B cell (primary cell): ENCODE results near the gene PCLO. TPM values are rescaled to one million over a fixed set of nuclear protein-coding genes. Genes with fewer than 3 reads are reported as not detected.

Experiments used
- ATAC-seq: fragments of 200-7000 bp; cut with Tn5 transposase; one replicate; pipeline ENCODE4 v1.10.0; 2021; ENCODE audit warnings: low read depth, mild to moderate bottlenecking, moderate number of reproducible peaks, moderate library complexity
- CTCF ChIA-PET: fragments of 350-600 bp; sonication (Branson Sonifier 250); formaldehyde crosslinking; loops from one replicate; lab custom pipeline; 2021; ENCODE audit warnings: antibody characterized with exemption, inconsistent platforms; lab: Charles Lee
- POLR2A ChIA-PET: fragments of 350-600 bp; sonication (Branson Sonifier 250); formaldehyde crosslinking; loops from one replicate; lab custom pipeline; 2021; ENCODE audit warnings: antibody characterized with exemption; lab: Charles Lee
- DNase-seq: peaks from one replicate; pipeline ENCODE4 v3.0.0; 2013
- H2AFZ ChIP-seq: 2 replicates; pipeline ENCODE4 v1.6.1; 2012; ENCODE audit warnings: mild to moderate bottlenecking, low read depth, low read length; ENCODE audit not compliant: insufficient read depth, poor library complexity, severe bottlenecking
- H3K27ac ChIP-seq, 2 donors: 1 replicate in 1 of 2; 2 replicates in 1 of 2; pipeline ENCODE4 v1.5.1; 2012 to 2013; ENCODE audit warnings: low read length in 2 of 2, mild to moderate bottlenecking in 2 of 2, moderate library complexity in 1 of 2
- H3K27me3 ChIP-seq, 4 experiments: fragments of 200-600 bp in 1 of 4; sonication (generic) in 1 of 4; replicated peaks in 1 of 4; 1 replicate in 2 of 4; 2 replicates in 2 of 4; pipeline versions ENCODE4 v1.6.1 to v1.7.0; 2013 to 2016; ENCODE audit warnings: low read length in 3 of 4, mild to moderate bottlenecking in 2 of 4, mixed read lengths in 1 of 4, moderate library complexity in 1 of 4; ENCODE audit not compliant: insufficient read depth in 4 of 4, control insufficient read depth in 3 of 4; ENCODE audit errors: control extremely low read depth in 1 of 4
- H3K36me3 ChIP-seq, 2 experiments: replicated peaks in 1 of 2; 1 replicate in 1 of 2; 2 replicates in 1 of 2; pipeline versions ENCODE4 v1.6.1 to v1.7.1; 2013; ENCODE audit warnings: low read length in 1 of 2; ENCODE audit not compliant: insufficient read depth in 2 of 2, control insufficient read depth in 1 of 2; ENCODE audit errors: control extremely low read depth in 1 of 2, extremely low read depth in 1 of 2
- H3K4me1 ChIP-seq, 2 donors: fragments of 200-600 bp in 1 of 2; sonication (generic) in 1 of 2; 1 replicate in 1 of 2; 2 replicates in 1 of 2; pipeline versions ENCODE4 v1.5.1 to v1.6.1; 2013 to 2017; ENCODE audit warnings: low read length in 2 of 2; ENCODE audit not compliant: control insufficient read depth in 2 of 2, insufficient read depth in 2 of 2
- H3K4me2 ChIP-seq: replicated peaks from 2 replicates; pipeline ENCODE3; 2012; ENCODE audit warnings: mild to moderate bottlenecking, low read depth, low read length; ENCODE audit not compliant: poor library complexity, severe bottlenecking
- H3K4me3 ChIP-seq, 5 experiments: fragments of 200-600 bp in 1 of 5; sonication (generic) in 1 of 5; 1 replicate in 3 of 5; 2 replicates in 2 of 5; pipeline versions ENCODE4 v1.5.1 to v1.7.0; 2011 to 2016; ENCODE audit warnings: low read length in 4 of 5, mild to moderate bottlenecking in 4 of 5, low read depth in 2 of 5, control low read depth in 1 of 5, moderate library complexity in 1 of 5; ENCODE audit not compliant: insufficient read depth in 1 of 5; ENCODE audit errors: control extremely low read depth in 1 of 5, extremely low read depth in 1 of 5
- H3K79me2 ChIP-seq: fragments of 200-600 bp; sonication (generic); one replicate; pipeline ENCODE4 v1.6.0; 2016; ENCODE audit warnings: low read length; ENCODE audit not compliant: control insufficient read depth, insufficient read depth
- H3K9ac ChIP-seq: fragments of 200-600 bp; sonication (generic); 2 replicates; pipeline ENCODE4 v1.6.1; 2017; ENCODE audit warnings: mild to moderate bottlenecking, low read length, moderate library complexity
- H3K9me3 ChIP-seq, 3 donors: one replicate each; pipeline versions ENCODE4 v1.6.1 to v1.7.1; 2013; ENCODE audit warnings: low read length in 2 of 3; ENCODE audit not compliant: control insufficient read depth in 2 of 3, insufficient read depth in 1 of 3; ENCODE audit errors: control extremely low read depth in 1 of 3
- H4K20me1 ChIP-seq: 2 replicates; pipeline ENCODE4 v1.6.0; 2012; ENCODE audit warnings: mild to moderate bottlenecking, low read length; ENCODE audit not compliant: insufficient read depth, control insufficient read depth, poor library complexity, severe bottlenecking
- H3K27ac Mint-ChIP-seq: one replicate; pipeline ENCODE4 v1.8.0; 2021; ENCODE audit warnings: mixed read lengths
- H3K27me3 Mint-ChIP-seq: one replicate; pipeline ENCODE4 v1.8.0; 2021; ENCODE audit warnings: mixed read lengths
- H3K4me1 Mint-ChIP-seq: one replicate; pipeline ENCODE4 v1.8.0; 2021; ENCODE audit warnings: mixed read lengths
- H3K4me3 Mint-ChIP-seq: one replicate; pipeline ENCODE4 v1.8.0; 2021; ENCODE audit warnings: mixed read lengths
- H3K9me3 Mint-ChIP-seq: one replicate; pipeline ENCODE4 v1.8.0; 2022; ENCODE audit warnings: mixed read lengths; ENCODE audit not compliant: insufficient read depth
- CTCF ChIP-seq: fragments of 200-600 bp; IDR thresholded peaks from one replicate; pipeline ENCODE4 v1.8.0; 2022; ENCODE audit warnings: antibody characterized with exemption, mild to moderate bottlenecking
- EZH2 ChIP-seq: IDR thresholded peaks from 2 replicates; pipeline ENCODE4 v1.6.1; 2012; ENCODE audit warnings: borderline replicate concordance, low read depth, mild to moderate bottlenecking, moderate library complexity, low read length; ENCODE audit not compliant: insufficient read depth, poor library complexity, severe bottlenecking
- WGBS: methylation state at CpG from one replicate; pipeline ENCODE4 v1.1.5; 2013; ENCODE audit warnings: missing lambda C conversion rate; ENCODE audit not compliant: insufficient coverage; 5-methylcytosine and 5-hydroxymethylcytosine counted together
- intact Hi-C: fragments of 100-400 bp; cut with micrococcal nuclease; formaldehyde crosslinking; loops from one replicate; pipeline ENCODE4 v1.10.0; 2022
- polyA plus RNA-seq: library from polyadenylated mRNA; depleted of rRNA; stranded (reverse); fragments of >200 nt; gene quantifications from 2 replicates; pipeline ENCODE4 v1.2.3, GENCODE V29; 2012
- total RNA-seq, 2 donors: library from RNA; stranded (reverse); fragments of 120-200 nt in 1 of 2; gene quantifications; 1 replicate in 1 of 2; 2 replicates in 1 of 2; pipeline versions ENCODE4 v1.2.3 to v1.2.4, GENCODE V29; 2013 to 2022

The PCLO gene
- total and polyA plus RNA-seq, 2 donors (not counting 1 experiment from before 2014, with no cell fraction given) = 0.01 to 0.32 TPM

GRCh38 chr7:83021032-83021431 is 141.7 kb downstream of the PCLO start:
- no peak for ATAC-seq
- H3K27ac ChIP-seq = no peak overlapping the region
- Mint-ChIP-seq H3K4me3 (no peak overlapping the region), H3K27me3 (no peaks in the 10 kb centered on the region), H3K4me1 (no peaks in the 10 kb centered on the region), H3K9me3 (no peaks in the 10 kb centered on the region), H3K27ac (no peak overlapping the region)
- H3K36me3 ChIP-seq = no peaks in the 10 kb centered on the region
- H3K4me1 ChIP-seq = no peaks in the 10 kb centered on the region
- H3K79me2 ChIP-seq = no peaks in the 10 kb centered on the region
- no peak overlapping the region for H3K4me2 ChIP-seq
- H4K20me1 ChIP-seq = no peaks in the 10 kb centered on the region
- no peak overlapping the region for H3K9ac ChIP-seq
- intact Hi-C loops = no loop called here
- no peaks in the 10 kb centered on the region for H3K27me3 ChIP-seq
- ChIA-PET CTCF (interaction anchor here (0.8 kb wide), 1 partner anchor 511 kb away, joined by 3 read pairs; no protein-coding TSS in a partner anchor), POLR2A (no interaction called here)
- 88% methylated on average over 1 of the region's 1 CpG for WGBS
- no peak for DNase-seq
- no peak overlapping the region for H2AFZ ChIP-seq
- no peak overlapping the region for H3K4me3 ChIP-seq
- no peaks in the 10 kb centered on the region for H3K9me3 ChIP-seq
- TF ChIP-seq CTCF (no peak), EZH2 (no peak)

GRCh38 chr7:83020161-83020560 is 142.5 kb downstream of the PCLO start:
- H3K27me3 ChIP-seq = no peaks in the 10 kb centered on the region
- no peak overlapping the region for H2AFZ ChIP-seq
- Mint-ChIP-seq H3K9me3 (no peaks in the 10 kb centered on the region), H3K27me3 (no peaks in the 10 kb centered on the region), H3K4me1 (no peaks in the 10 kb centered on the region), H3K27ac (no peak overlapping the region), H3K4me3 (no peak overlapping the region)
- no peaks in the 10 kb centered on the region for H3K36me3 ChIP-seq
- H3K4me1 ChIP-seq = no peaks in the 10 kb centered on the region
- intact Hi-C loops = no loop called here
- no peaks in the 10 kb centered on the region for H4K20me1 ChIP-seq
- H3K79me2 ChIP-seq = no peaks in the 10 kb centered on the region
- no peak overlapping the region for H3K4me3 ChIP-seq
- no peak overlapping the region for H3K9ac ChIP-seq
- ChIA-PET POLR2A (no interaction called here), CTCF (interaction anchor here (0.8 kb wide), 1 partner anchor 510 kb away, joined by 3 read pairs; no protein-coding TSS in a partner anchor)
- no peak overlapping the region for H3K4me2 ChIP-seq
- WGBS = no CpG with 5 or more reads among the region's 1 CpG
- ATAC-seq (no peak), DNase-seq (no peak)
- no peak overlapping the region for H3K27ac ChIP-seq
- TF ChIP-seq EZH2 = no peak
- no peak for TF ChIP-seq CTCF
- no peaks in the 10 kb centered on the region for H3K9me3 ChIP-seq
